HepG2 (cell line): ENCODE data around the gene KBTBD13. TPM values are rescaled to one million over a fixed set of nuclear protein-coding genes. Genes with fewer than 3 reads are reported as not detected.

ENCODE experiments used
- ATAC-seq: fragments of 200-7000 bp; cut with Tn5 transposase; 3 replicates; pipeline ENCODE4 v1.9.1; 2020; ENCODE audit warnings: mild to moderate bottlenecking, moderate library complexity
- BruUV-seq: library from RNA; stranded (reverse); fragments of 400-500 nt; replicated peaks from 2 replicates; lab custom pipeline; 2021; lab: Mats Ljungman, UMichigan
- CTCF ChIA-PET: fragments of 300-600 bp; formaldehyde crosslinking; extraction: SDS; loops from one replicate; lab custom pipeline; 2021; ENCODE audit warnings: low total read pairs, inconsistent platforms, low intra/inter-chr PET ratio; lab: Yijun Ruan, JAX
- POLR2A ChIA-PET: fragments of 350-600 bp; sonication (Branson Sonifier 250); formaldehyde crosslinking; loops from one replicate; lab custom pipeline; 2020; ENCODE audit warnings: antibody characterized with exemption, inconsistent platforms; lab: Yijun Ruan, JAX
- DNase-seq: peaks from one replicate; pipeline ENCODE4 v3.0.0-alpha.2; 2015; ENCODE audit warnings: low spot score
- FAIRE-seq: peaks from 3 replicates; lab custom pipeline; 2011; peaks lifted over from hg19 to GRCh38; lab: Jason Lieb, UNC
- H2AFZ ChIP-seq: one replicate; pipeline ENCODE4 v1.6.1; 2011; ENCODE audit warnings: low read length, inconsistent platforms
- H3K27ac ChIP-seq: fragments of 300-600 bp; 3 replicates; pipeline ENCODE4 v1.8.0; 2011; ENCODE audit warnings: mixed run types, mild to moderate bottlenecking, mixed read lengths, low read length, inconsistent platforms; ENCODE audit not compliant: insufficient read depth; ENCODE audit errors: extremely low read length
- H3K27me3 ChIP-seq, 2 experiments: fragments of 200-600 bp in 1 of 2; 2 replicates in 1 of 2; 3 replicates in 1 of 2; pipeline versions ENCODE4 v1.6.0 to v1.8.0; 2011; ENCODE audit warnings: low read length in 2 of 2, mild to moderate bottlenecking in 2 of 2, moderate library complexity in 2 of 2, inconsistent platforms in 1 of 2; ENCODE audit not compliant: insufficient read depth in 2 of 2, control insufficient read depth in 1 of 2
- H3K36me3 ChIP-seq, 2 experiments: fragments of 200-600 bp in 1 of 2; replicated peaks in 1 of 2; 2 replicates in 1 of 2; 3 replicates in 1 of 2; pipeline versions ENCODE4 v1.5.1 to v1.8.0; 2011; ENCODE audit warnings: low read length in 2 of 2, inconsistent platforms in 1 of 2; ENCODE audit not compliant: insufficient read depth in 2 of 2, control insufficient read depth in 1 of 2
- H3K4me1 ChIP-seq: 2 replicates; pipeline ENCODE4 v1.5.1; 2012; ENCODE audit warnings: low read length, inconsistent platforms; ENCODE audit not compliant: insufficient read depth
- H3K4me2 ChIP-seq: 2 replicates; pipeline ENCODE4 v1.6.0; 2011; ENCODE audit warnings: low read depth, low read length, inconsistent platforms
- H3K4me3 ChIP-seq, 3 experiments: fragments of 200-600 bp in 1 of 3; sonication (generic), shearing (Covaris generic) in 1 of 3; replicated peaks in 1 of 3; 2 replicates each; pipeline ENCODE4 v1.5.1; 2011 to 2016; ENCODE audit warnings: low read length in 3 of 3, inconsistent platforms in 2 of 3, low read depth in 2 of 3, mild to moderate bottlenecking in 2 of 3, control low read depth in 1 of 3, mixed read lengths in 1 of 3; ENCODE audit not compliant: insufficient read depth in 1 of 3
- H3K79me2 ChIP-seq: one replicate; pipeline ENCODE4 v1.6.1; 2011; ENCODE audit warnings: low read length, inconsistent platforms; ENCODE audit not compliant: insufficient read depth
- H3K9ac ChIP-seq: 2 replicates; pipeline ENCODE4 v1.6.0; 2011; ENCODE audit warnings: mild to moderate bottlenecking, low read depth, low read length, inconsistent platforms; ENCODE audit not compliant: insufficient read depth
- H3K9me3 ChIP-seq: 2 replicates; pipeline ENCODE4 v1.5.1; 2012; ENCODE audit warnings: mild to moderate bottlenecking, low read length
- H4K20me1 ChIP-seq: 2 replicates; pipeline ENCODE4 v1.6.0; 2011; ENCODE audit warnings: inconsistent platforms, mild to moderate bottlenecking, low read length, moderate library complexity; ENCODE audit not compliant: insufficient read depth
- CHCHD3 ChIP-seq: sonication (generic); formaldehyde crosslinking; IDR thresholded peaks from 2 replicates; pipeline ENCODE4 v1.8.0; 2022; ENCODE audit warnings: mild to moderate bottlenecking, missing genetic modification reagents, moderate library complexity
- CREM ChIP-seq, 2 experiments: sonication (generic) in 1 of 2; formaldehyde crosslinking in 1 of 2; IDR thresholded peaks; 2 replicates each; pipeline versions ENCODE4 v1.4.0 to v1.6.1; 2016 to 2020; ENCODE audit warnings: antibody characterized with exemption in 1 of 2, mild to moderate bottlenecking in 1 of 2, missing genetic modification reagents in 1 of 2
- EED ChIP-seq: sonication (generic); formaldehyde crosslinking; IDR thresholded peaks from 2 replicates; pipeline ENCODE4 v1.5.0; 2020; ENCODE audit warnings: mild to moderate bottlenecking, missing genetic modification reagents
- HCFC1 ChIP-seq: fragments of 150-350 bp; IDR thresholded peaks from 2 replicates; pipeline ENCODE4 v1.6.1; 2014; ENCODE audit warnings: low read depth, low read length
- HNF4A ChIP-seq: sonication (generic); formaldehyde crosslinking; IDR thresholded peaks from 2 replicates; pipeline ENCODE4 v1.4.0; 2020; ENCODE audit warnings: missing genetic modification reagents
- HNRNPL ChIP-seq: fragments of 200-400 bp; formaldehyde crosslinking; IDR thresholded peaks from 2 replicates; pipeline ENCODE4 v1.6.1; 2017; ENCODE audit warnings: mild to moderate bottlenecking, low read depth, low read length
- IKZF4 ChIP-seq: sonication (generic); formaldehyde crosslinking; IDR thresholded peaks from 2 replicates; pipeline ENCODE4 v1.5.1; 2020; ENCODE audit warnings: borderline replicate concordance, mild to moderate bottlenecking, low read depth, missing genetic modification reagents; ENCODE audit errors: not compliant biosample characterization
- NCOA1 ChIP-seq: sonication (generic); formaldehyde crosslinking; IDR thresholded peaks from 2 replicates; pipeline ENCODE4 v1.9.0; 2021; ENCODE audit warnings: missing genetic modification reagents
- NFATC3 ChIP-seq: sonication (generic); formaldehyde crosslinking; IDR thresholded peaks from 2 replicates; pipeline ENCODE4 v1.5.1; 2020; ENCODE audit warnings: mild to moderate bottlenecking, missing genetic modification reagents
- POLR2AphosphoS5 ChIP-seq: IDR thresholded peaks from 2 replicates; pipeline ENCODE4 v1.6.1; 2012; ENCODE audit warnings: low read depth, low read length
- XRCC5 ChIP-seq: fragments of 200-400 bp; formaldehyde crosslinking; optimal IDR thresholded peaks from 2 replicates; pipeline ENCODE3; 2017; ENCODE audit warnings: mild to moderate bottlenecking, low read length
- ZFP36 ChIP-seq: fragments of 150-350 bp; IDR thresholded peaks from 2 replicates; pipeline ENCODE4 v1.6.1; 2018; ENCODE audit warnings: borderline replicate concordance, low read length, low read depth; ENCODE audit not compliant: partially characterized antibody
- ZNF251 ChIP-seq: sonication (generic); formaldehyde crosslinking; IDR thresholded peaks from 2 replicates; pipeline ENCODE4 v1.9.0; 2021; ENCODE audit warnings: mild to moderate bottlenecking, missing genetic modification reagents
- ZNF30 ChIP-seq: sonication (generic); formaldehyde crosslinking; IDR thresholded peaks from 2 replicates; pipeline ENCODE4 v1.5.0; 2020; ENCODE audit warnings: mild to moderate bottlenecking, missing genetic modification reagents
- ZNF83 ChIP-seq: sonication (generic); formaldehyde crosslinking; IDR thresholded peaks from 2 replicates; pipeline ENCODE4 v1.4.0; 2020; ENCODE audit warnings: missing genetic modification reagents, mild to moderate bottlenecking, borderline replicate concordance
- WGBS: methylation state at CpG from one replicate; pipeline ENCODE4 v1.1.6; 2017; ENCODE audit warnings: low lambda C conversion rate; 5-methylcytosine and 5-hydroxymethylcytosine counted together
- in situ Hi-C: cut with HindIII; loops from 2 replicates; pipeline ENCODE4 v1.10.0; 2017; ENCODE audit warnings: low pct_unique_long_range_greater_than_20kb; ENCODE audit not compliant: extremely low pct_ligation_motif_present
- intact Hi-C: fragments of 100-400 bp; cut with micrococcal nuclease; formaldehyde crosslinking; loops from one replicate; pipeline ENCODE4 v1.10.0; 2022; ENCODE audit not compliant: unreplicated experiment
- polyA plus RNA-seq, 8 experiments: library from polyadenylated mRNA; depleted of rRNA in 3 of 8; stranded (reverse) in 7 of 8; unstranded in 1 of 8; fragments of >200 nt; fragmentation: Illumina TruSeq in 4 of 8; extraction: Trizol in 4 of 8; gene quantifications; 2 replicates each; pipeline versions ENCODE4 v1.2.1 to v1.2.3, GENCODE V29; 2011 to 2016; ENCODE audit warnings: low read depth in 4 of 8, missing spikeins in 1 of 8, mixed read lengths in 1 of 8; ENCODE audit not compliant: insufficient read depth in 1 of 8
- total RNA-seq, 5 experiments: library from RNA; depleted of rRNA; stranded (reverse); fragments of >200 nt; fragmentation: Illumina TruSeq; extraction: Trizol; gene quantifications; 2 replicates each; pipeline ENCODE4 v1.2.3, GENCODE V29; 2016; ENCODE audit warnings: low read depth in 1 of 5
- TF ChIP-seq, protein P1 (sequence below): sonication (generic); formaldehyde crosslinking; conservative IDR thresholded peaks from 2 replicates; pipeline ENCODE4 v1.8.0; 2022; ENCODE audit warnings: missing genetic modification reagents
- TF ChIP-seq, protein P2 (sequence below): IDR thresholded peaks from 2 replicates; pipeline ENCODE4 v1.6.1; 2018; ENCODE audit warnings: missing genetic modification reagents
- TF ChIP-seq, protein P3 (sequence below): sonication (generic); formaldehyde crosslinking; IDR thresholded peaks from 2 replicates; pipeline ENCODE4 v1.8.0; 2022; ENCODE audit warnings: mild to moderate bottlenecking, missing genetic modification reagents, moderate library complexity

The KBTBD13 gene
- total and polyA plus RNA-seq, 2 of the 13 experiments (the other 11 are each of a cell fraction or from before 2014, with no cell fraction given), result not detected

DNA sequence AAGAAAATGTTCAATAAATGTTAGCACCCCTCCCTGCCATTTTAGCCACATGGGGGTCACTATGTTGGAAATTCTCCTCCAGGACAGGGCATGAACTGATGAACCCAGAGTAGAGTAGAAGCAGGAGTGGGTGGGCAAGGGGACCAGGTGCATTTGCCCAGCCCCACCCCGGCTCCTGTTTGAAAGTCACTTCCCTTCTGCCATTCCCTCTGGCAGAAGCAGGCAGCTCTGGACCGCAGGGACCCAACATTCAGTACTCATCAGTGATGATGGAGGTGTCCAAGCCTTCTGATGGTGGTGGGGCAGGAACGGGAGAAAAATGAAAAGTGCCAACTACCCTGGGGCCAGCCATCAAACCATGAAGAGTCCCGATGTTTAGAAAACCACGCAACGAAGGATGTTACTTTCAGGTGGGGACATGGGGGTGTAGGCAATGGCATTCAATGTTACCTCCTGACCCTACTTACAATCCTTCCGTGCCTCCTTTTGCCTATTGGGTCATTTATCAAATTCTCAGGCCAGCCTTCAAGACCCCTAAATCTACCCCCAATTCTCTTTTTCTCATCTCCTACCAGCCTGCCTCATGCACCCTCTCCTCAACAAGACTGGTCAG is 21.2 kb downstream of the KBTBD13 start (continued):
- TF ChIP-seq ZFP36 (no peak), ZNF251 (CRISPR knock-in tag) (no peak), HCFC1 (no peak), CHCHD3 (no peak), XRCC5 (no peak), ZNF83 (CRISPR knock-in tag) (no peak), HNRNPL (no peak), ZNF30 (no peak), HNF4A (CRISPR knock-in tag) (no peak)
- TF ChIP-seq, protein P1, sequence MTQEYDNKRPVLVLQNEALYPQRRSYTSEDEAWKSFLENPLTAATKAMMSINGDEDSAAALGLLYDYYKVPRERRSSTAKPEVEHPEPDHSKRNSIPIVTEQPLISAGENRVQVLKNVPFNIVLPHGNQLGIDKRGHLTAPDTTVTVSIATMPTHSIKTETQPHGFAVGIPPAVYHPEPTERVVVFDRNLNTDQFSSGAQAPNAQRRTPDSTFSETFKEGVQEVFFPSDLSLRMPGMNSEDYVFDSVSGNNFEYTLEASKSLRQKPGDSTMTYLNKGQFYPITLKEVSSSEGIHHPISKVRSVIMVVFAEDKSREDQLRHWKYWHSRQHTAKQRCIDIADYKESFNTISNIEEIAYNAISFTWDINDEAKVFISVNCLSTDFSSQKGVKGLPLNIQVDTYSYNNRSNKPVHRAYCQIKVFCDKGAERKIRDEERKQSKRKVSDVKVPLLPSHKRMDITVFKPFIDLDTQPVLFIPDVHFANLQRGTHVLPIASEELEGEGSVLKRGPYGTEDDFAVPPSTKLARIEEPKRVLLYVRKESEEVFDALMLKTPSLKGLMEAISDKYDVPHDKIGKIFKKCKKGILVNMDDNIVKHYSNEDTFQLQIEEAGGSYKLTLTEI, result no peak

DNA sequence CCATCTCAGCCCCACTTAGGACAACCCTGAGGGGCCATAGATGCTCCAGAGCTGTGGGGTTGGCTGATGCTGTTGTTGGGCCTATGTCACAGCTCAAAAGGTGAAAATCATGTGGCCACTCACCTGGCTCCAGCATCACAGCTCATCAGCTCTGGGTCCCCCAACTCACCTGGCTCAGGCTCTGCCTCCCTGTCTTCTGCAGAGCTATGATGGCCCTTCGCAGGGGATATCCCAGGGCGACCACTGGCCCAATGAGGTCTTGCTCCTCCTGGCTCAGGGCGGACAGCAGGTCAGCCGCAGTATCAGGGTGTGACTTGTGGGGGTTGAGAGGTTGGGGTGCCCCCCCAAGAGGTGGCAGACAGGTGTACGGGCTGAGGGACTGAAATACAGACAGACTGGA is 22.8 kb downstream of the KBTBD13 start:
- POLR2A ChIA-PET, result no interaction called here
- intact Hi-C loops, result no loop called here
- H3K79me2 ChIP-seq, result no peaks in the 10 kb centered on the region
- no peaks in the 10 kb centered on the region for H3K27me3 ChIP-seq
- ATAC-seq, result no peak
- H3K9me3 ChIP-seq, result no peaks in the 10 kb centered on the region
- no peak overlapping the region for H3K4me2 ChIP-seq
- in situ Hi-C loops, result no loop called here
- H3K4me3 ChIP-seq, result no peak overlapping the region
- H3K4me1 ChIP-seq, result peaks cover 17% of the 10 kb centered on the region
- FAIRE-seq, result no peak
- no peaks in the 10 kb centered on the region for H4K20me1 ChIP-seq
- peaks cover 6 to 13% of the 10 kb centered on the region in 2 experiments; a peak in 4 of 5 replicates for H3K36me3 ChIP-seq
- DNase-seq, result no peak
- BruUV-seq, result no TSS peak
- CTCF ChIA-PET, result interaction anchor here (3.4 kb wide), 1 partner anchor 66 kb away, joined by 56 read pairs; no protein-coding TSS in a partner anchor
- WGBS, result 100% methylated on average over 1 of the region's 5 CpGs
- no peak overlapping the region for H2AFZ ChIP-seq
- no peak overlapping the region for H3K27ac ChIP-seq
- H3K9ac ChIP-seq, result no peak overlapping the region
- no peak for TF ChIP-seq CREM (IDR thresholded peaks at IDR 0.05)
- no peak for TF ChIP-seq CREM (CRISPR knock-in tag; IDR thresholded peaks at IDR 0.05)
- TF ChIP-seq, protein P2, sequence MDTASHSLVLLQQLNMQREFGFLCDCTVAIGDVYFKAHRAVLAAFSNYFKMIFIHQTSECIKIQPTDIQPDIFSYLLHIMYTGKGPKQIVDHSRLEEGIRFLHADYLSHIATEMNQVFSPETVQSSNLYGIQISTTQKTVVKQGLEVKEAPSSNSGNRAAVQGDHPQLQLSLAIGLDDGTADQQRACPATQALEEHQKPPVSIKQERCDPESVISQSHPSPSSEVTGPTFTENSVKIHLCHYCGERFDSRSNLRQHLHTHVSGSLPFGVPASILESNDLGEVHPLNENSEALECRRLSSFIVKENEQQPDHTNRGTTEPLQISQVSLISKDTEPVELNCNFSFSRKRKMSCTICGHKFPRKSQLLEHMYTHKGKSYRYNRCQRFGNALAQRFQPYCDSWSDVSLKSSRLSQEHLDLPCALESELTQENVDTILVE, result no peak
- no peak for TF ChIP-seq EED
- TF ChIP-seq NCOA1 (CRISPR knock-in tag), result no peak
- TF ChIP-seq NFATC3 (CRISPR knock-in tag), result no peak
- TF ChIP-seq IKZF4 (CRISPR knock-in tag), result no peak
- TF ChIP-seq, protein P3, sequence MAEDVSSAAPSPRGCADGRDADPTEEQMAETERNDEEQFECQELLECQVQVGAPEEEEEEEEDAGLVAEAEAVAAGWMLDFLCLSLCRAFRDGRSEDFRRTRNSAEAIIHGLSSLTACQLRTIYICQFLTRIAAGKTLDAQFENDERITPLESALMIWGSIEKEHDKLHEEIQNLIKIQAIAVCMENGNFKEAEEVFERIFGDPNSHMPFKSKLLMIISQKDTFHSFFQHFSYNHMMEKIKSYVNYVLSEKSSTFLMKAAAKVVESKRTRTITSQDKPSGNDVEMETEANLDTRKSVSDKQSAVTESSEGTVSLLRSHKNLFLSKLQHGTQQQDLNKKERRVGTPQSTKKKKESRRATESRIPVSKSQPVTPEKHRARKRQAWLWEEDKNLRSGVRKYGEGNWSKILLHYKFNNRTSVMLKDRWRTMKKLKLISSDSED (CRISPR knock-in tag), result no peak
- TF ChIP-seq, protein P1, result no peak
- no peak for TF ChIP-seq POLR2AphosphoS5
